Osteoblast (primary cell): Measurements from ENCODE around the gene HOXA10. TPM values are rescaled to one million over a fixed set of nuclear protein-coding genes. Genes with fewer than 3 reads are reported as not detected.
A peak's percentile ranks its signal among the peaks of the same experiment; 100 is the strongest.

Source experiments
- DNase-seq: peaks from one replicate; pipeline ENCODE4 v3.0.0; 2011; ENCODE audit warnings: low spot score, mixed read lengths; ENCODE audit not compliant: insufficient read length; ENCODE audit errors: missing footprints
- H2AFZ ChIP-seq: 2 replicates; pipeline ENCODE4 v1.6.0; 2011; ENCODE audit warnings: mild to moderate bottlenecking, low read length
- H3K27ac ChIP-seq: 2 replicates; pipeline ENCODE4 v1.5.1; 2011; ENCODE audit warnings: mild to moderate bottlenecking, low read depth, low read length, moderate library complexity
- H3K27me3 ChIP-seq: 2 replicates; pipeline ENCODE4 v1.6.0; 2012; ENCODE audit warnings: mild to moderate bottlenecking, control low read depth, inconsistent platforms, low read length, moderate library complexity; ENCODE audit not compliant: insufficient read depth
- H3K36me3 ChIP-seq: 2 replicates; pipeline ENCODE4 v1.5.1; 2011; ENCODE audit warnings: mild to moderate bottlenecking, low read length, control low read depth, moderate library complexity; ENCODE audit not compliant: insufficient read depth
- H3K4me1 ChIP-seq: 2 replicates; pipeline ENCODE4 v1.5.1; 2011; ENCODE audit warnings: mild to moderate bottlenecking, low read length, control low read depth, moderate library complexity; ENCODE audit not compliant: insufficient read depth
- H3K4me2 ChIP-seq: 2 replicates; pipeline ENCODE4 v1.6.0; 2011; ENCODE audit warnings: mild to moderate bottlenecking, low read length; ENCODE audit not compliant: insufficient read depth
- H3K4me3 ChIP-seq: fragments of 200-600 bp; sonication (generic); 3 replicates; pipeline ENCODE4 v1.5.1; 2012; ENCODE audit warnings: mild to moderate bottlenecking, low read length, inconsistent platforms; ENCODE audit not compliant: insufficient read depth
- H3K79me2 ChIP-seq: 2 replicates; pipeline ENCODE4 v1.6.0; 2012; ENCODE audit warnings: mild to moderate bottlenecking, low read length, control low read depth, inconsistent platforms; ENCODE audit not compliant: insufficient read depth
- H3K9me3 ChIP-seq: 2 replicates; pipeline ENCODE4 v1.5.1; 2011; ENCODE audit warnings: low read depth, low read length, control low read depth
- H4K20me1 ChIP-seq: 2 replicates; pipeline ENCODE4 v1.6.0; 2012; ENCODE audit warnings: mild to moderate bottlenecking, low read length, control low read depth; ENCODE audit not compliant: insufficient read depth
- CTCF ChIP-seq: IDR thresholded peaks from 2 replicates; pipeline ENCODE4 v1.5.1; 2011; ENCODE audit warnings: mild to moderate bottlenecking, low read depth, low read length, moderate library complexity; ENCODE audit errors: extremely low read depth
- total RNA-seq: library from RNA; depleted of rRNA; stranded (reverse); fragments of >200 nt; gene quantifications from 2 replicates; pipeline ENCODE4 v1.2.3, GENCODE V29; 2012

Gene HOXA10
- total RNA-seq, 1 donor: 43.1 TPM

GRCh38 chr7:27202018-27202861, 28.1 kb upstream of the HOXA10 start:
- TF ChIP-seq CTCF: no peak
- H3K4me2 ChIP-seq: peak overlapping the region; percentile 83
- no peaks in the 10 kb centered on the region for H3K9me3 ChIP-seq
- H3K79me2 ChIP-seq: peaks cover 40% of the 10 kb centered on the region
- peak overlapping the region; percentile 62 for H2AFZ ChIP-seq
- DNase-seq: peak; percentile 75
- H3K36me3 ChIP-seq: no peaks in the 10 kb centered on the region
- H3K27ac ChIP-seq: peak overlapping the region; percentile 36
- H3K4me3 ChIP-seq: peak overlapping the region; percentile 80
- H3K27me3 ChIP-seq: peaks cover 28% of the 10 kb centered on the region
- peaks cover 9% of the 10 kb centered on the region for H4K20me1 ChIP-seq
- H3K4me1 ChIP-seq: peaks cover 18% of the 10 kb centered on the region

- Histone ChIP-seq H3K4me3 (peak overlapping the region; percentile 80), H3K4me1 (peaks cover 18% of the 10 kb centered on the region), H3K27me3 (peaks cover 28% of the 10 kb centered on the region), H4K20me1 (peaks cover 9% of the 10 kb centered on the region), H3K4me2 (peak overlapping the region; percentile 83), H3K9me3 (no peaks in the 10 kb centered on the region), H3K36me3 (no peaks in the 10 kb centered on the region), H3K79me2 (peaks cover 46% of the 10 kb centered on the region), H2AFZ (peak overlapping the region; percentile 3), H3K27ac (peak overlapping the region; percentile 36)
- peak; percentile 69 for DNase-seq
- no peak for TF ChIP-seq CTCF
These were observed 27.5 kb upstream of the HOXA10 start for GRCh38 chr7:27201580-27202017.

- Histone ChIP-seq H3K4me3 (peak overlapping the region; percentile 80), H3K9me3 (no peaks in the 10 kb centered on the region), H3K79me2 (peaks cover 52% of the 10 kb centered on the region), H3K27ac (peak overlapping the region; percentile 21), H4K20me1 (peaks cover 13% of the 10 kb centered on the region), H3K27me3 (peaks cover 23% of the 10 kb centered on the region), H3K4me2 (peak overlapping the region; percentile 83), H2AFZ (peak overlapping the region; percentile 62), H3K36me3 (no peaks in the 10 kb centered on the region), H3K4me1 (peaks cover 23% of the 10 kb centered on the region)
- TF ChIP-seq CTCF: no peak
- no peak for DNase-seq
These were observed 26.9 kb upstream of the HOXA10 start for GRCh38 chr7:27200761-27201579.
